Bronchial epithelial cell (primary cell): Measurements from ENCODE around the gene TECPR2. TPM values are rescaled to one million over a fixed set of nuclear protein-coding genes. Genes with fewer than 3 reads are reported as not detected.
A peak's percentile ranks its signal among the peaks of the same experiment; 100 is the strongest.

Source experiments
- DNase-seq: peaks from one replicate; pipeline ENCODE4 v3.0.0-alpha.2; 2010; ENCODE audit warnings: low read depth
- FAIRE-seq: peaks from 2 replicates; lab custom pipeline; 2011; peaks lifted over from hg19 to GRCh38; lab: Jason Lieb, UNC
- H3K27me3 ChIP-seq: 2 replicates; pipeline ENCODE4 v1.5.1; 2011; ENCODE audit warnings: low read length; ENCODE audit not compliant: control insufficient read depth, insufficient read depth
- H3K36me3 ChIP-seq: 2 replicates; pipeline ENCODE4 v1.5.1; 2011; ENCODE audit warnings: low read length; ENCODE audit not compliant: control insufficient read depth, insufficient read depth
- H3K4me3 ChIP-seq: 2 replicates; pipeline ENCODE4 v1.5.1; 2011; ENCODE audit warnings: mild to moderate bottlenecking, low read depth, low read length, control low read depth
- CTCF ChIP-seq: IDR thresholded peaks from 2 replicates; pipeline ENCODE4 v1.5.1; 2011; ENCODE audit warnings: mild to moderate bottlenecking, moderate library complexity, low read length, control low read depth, inconsistent platforms; ENCODE audit not compliant: insufficient read depth, severe bottlenecking
- total RNA-seq: library from RNA; depleted of rRNA; stranded (reverse); fragments of >200 nt; gene quantifications from 2 replicates; pipeline ENCODE4 v1.2.1, GENCODE V29; 2014

The TECPR2 gene
- total RNA-seq, 1 donor from 2014 or later = 4.7 TPM

GRCh38 chr14:102507857-102508312, 145.1 kb downstream of the TECPR2 start:
- TF ChIP-seq CTCF = peak; percentile 42
- DNase-seq = no peak

GRCh38 chr14:102508410-102508773, 145.7 kb downstream of the TECPR2 start:
- Histone ChIP-seq H3K4me3 (peak overlapping the region; percentile 51), H3K36me3 (peaks cover 4% of the 10 kb centered on the region), H3K27me3 (no peaks in the 10 kb centered on the region)
- peak; percentile 80 for FAIRE-seq
- no peak for TF ChIP-seq CTCF
- DNase-seq = peak; percentile 70

More at GRCh38 chr14:102507857-102508312, 145.1 kb downstream of the TECPR2 start:
- no peaks in the 10 kb centered on the region for H3K27me3 ChIP-seq
- no peak overlapping the region for H3K4me3 ChIP-seq
- H3K36me3 ChIP-seq = peaks cover 4% of the 10 kb centered on the region
- no peak for FAIRE-seq

GRCh38 chr14:102508774-102509745, 146.3 kb downstream of the TECPR2 start:
- Histone ChIP-seq H3K27me3 (no peaks in the 10 kb centered on the region), H3K36me3 (peaks cover 4% of the 10 kb centered on the region), H3K4me3 (peak overlapping the region; percentile 51)
- TF ChIP-seq CTCF = no peak
- no peak for FAIRE-seq
- no peak for DNase-seq

- H3K36me3 ChIP-seq = peaks cover 4% of the 10 kb centered on the region
Measured at GRCh38 chr14:102509746-102510615, 147.2 kb downstream of the TECPR2 start, which contains the start of gene ANKRD9. TSS of gene ANKRD9 (minus strand) at chr14:102509776. CDS start at chr14:102507889, 1,887 bp downstream.

More at GRCh38 chr14:102509746-102510615, 147.2 kb downstream of the TECPR2 start, which contains the start of gene ANKRD9:
- Histone ChIP-seq H3K27me3 (no peaks in the 10 kb centered on the region), H3K4me3 (peak within 1 kb of the TSS; percentile 60)
- DNase-seq (peak; percentile 72), FAIRE-seq (no peak)
- TF ChIP-seq CTCF = no peak
